ENCODE results near the gene OCIAD1.
"Not testable (repeated sequence)": the region's sequence is repeated elsewhere in the genome, so short reads cannot be mapped to it uniquely, and the experiment has no call there.

Gene OCIAD1

GRCh38 chr4:48830706-48831531, at the start of gene OCIAD1:
Gene OCIAD1 (plus strand): TSS chr4:48831088. CDS start chr4:48832625, 1,537 bp downstream.
- peak; percentile 73 to 87 for DNase-seq

GRCh38 chr4:48781968-48782367, 48.9 kb upstream of the OCIAD1 start:
- no peak for DNase-seq

- no peak for DNase-seq
Measured at GRCh38 chr4:48785302-48785701, 45.6 kb upstream of the OCIAD1 start.

GRCh38 chr4:48786549-48786948, 44.3 kb upstream of the OCIAD1 start:
- no peak for DNase-seq

GRCh38 chr4:48787056-48787455, 43.8 kb upstream of the OCIAD1 start:
- DNase-seq, result no peak

- DNase-seq, result no peak
Measured at GRCh38 chr4:48790561-48790960, 40.3 kb upstream of the OCIAD1 start.

- DNase-seq, result no peak
Measured at GRCh38 chr4:48791313-48791712, 39.6 kb upstream of the OCIAD1 start.

- no peak for DNase-seq
Measured at GRCh38 chr4:48792348-48793006, 38.4 kb upstream of the OCIAD1 start.

GRCh38 chr4:48795108-48795507, 35.8 kb upstream of the OCIAD1 start:
- no peak for DNase-seq

GRCh38 chr4:48796191-48796926, 34.5 kb upstream of the OCIAD1 start:
- no peak for DNase-seq

- no peak for DNase-seq
Measured at GRCh38 chr4:48796927-48797679, 33.8 kb upstream of the OCIAD1 start.

- no peak for DNase-seq
Measured at GRCh38 chr4:48798117-48798516, 32.8 kb upstream of the OCIAD1 start.

GRCh38 chr4:48799157-48799556, 31.7 kb upstream of the OCIAD1 start:
- no peak for DNase-seq

- DNase-seq, result not testable (repeated sequence)
Measured at GRCh38 chr4:48800155-48800554, 30.7 kb upstream of the OCIAD1 start.

- DNase-seq, result no peak
Measured at GRCh38 chr4:48801016-48801715, 29.7 kb upstream of the OCIAD1 start.

- no peak for DNase-seq
Measured at GRCh38 chr4:48804584-48805301, 26.1 kb upstream of the OCIAD1 start.

GRCh38 chr4:48812866-48813265, 18.0 kb upstream of the OCIAD1 start:
- DNase-seq, result no peak

- no peak for DNase-seq
Measured at GRCh38 chr4:48813964-48814363, 16.9 kb upstream of the OCIAD1 start.

GRCh38 chr4:48815483-48815882, 15.4 kb upstream of the OCIAD1 start:
- no peak for DNase-seq

- not testable (repeated sequence) for DNase-seq
Measured at GRCh38 chr4:48816297-48816696, 14.6 kb upstream of the OCIAD1 start.

GRCh38 chr4:48816971-48817370, 13.9 kb upstream of the OCIAD1 start:
- no peak for DNase-seq

Data from cerebellar nuclear complex (tissue), 1 donor.